DMS114 treated with DMSO at 0.1 percent for 48 hours (cell line): Measurements from ENCODE around the gene ARL2.

Experiments
- DNase-seq: peaks from one replicate; lab custom pipeline; 2025; ENCODE audit not compliant: unreplicated experiment; lab: John Stamatoyannopoulos, UW

ARL2 gene

DNA sequence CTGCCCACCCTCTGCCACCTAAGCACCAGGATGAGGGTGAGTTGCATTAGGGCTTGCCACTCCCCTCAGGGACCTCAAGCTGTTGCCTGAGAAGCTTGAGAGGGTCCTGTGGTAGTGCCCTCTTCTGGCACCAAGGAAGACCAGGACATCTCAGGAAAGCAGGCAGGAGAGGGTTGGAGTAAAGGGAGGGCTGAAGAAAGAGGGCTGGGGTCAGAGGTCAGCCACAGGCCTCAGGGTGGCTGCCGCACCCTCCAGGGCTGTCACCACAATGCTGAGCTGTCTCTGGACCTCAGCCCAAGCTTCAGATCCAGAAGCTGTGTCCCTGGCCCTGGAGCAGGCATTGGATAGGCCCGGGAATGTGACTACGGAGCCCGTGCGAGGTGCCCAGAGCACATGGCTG lies 31.1 kb downstream of the ARL2 start:
- DNase-seq = no peak

DNA sequence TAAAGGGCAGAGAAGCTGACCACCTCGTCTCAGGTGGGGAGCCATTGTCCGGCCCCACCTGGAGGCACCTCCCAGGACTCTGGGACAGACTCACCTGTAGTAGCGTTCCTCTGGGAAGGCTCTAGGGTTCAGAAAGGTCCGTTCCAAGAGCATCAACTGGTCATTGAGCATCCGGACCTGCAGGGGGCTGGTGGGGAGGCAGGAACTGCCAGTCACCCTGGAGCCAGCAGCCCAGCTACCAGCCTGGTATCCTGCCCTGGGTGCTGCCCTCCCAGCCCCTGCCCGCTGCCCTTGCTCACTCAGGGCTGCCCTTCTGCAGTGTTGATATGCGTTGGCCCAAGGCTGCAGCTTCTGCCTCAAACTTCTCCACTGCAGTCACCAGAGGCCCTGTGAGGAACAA lies 31.8 kb downstream of the ARL2 start:
- no peak for DNase-seq

GRCh38 chr11:65047581-65048422 lies 33.8 kb downstream of the ARL2 start:
- no peak for DNase-seq

DNA sequence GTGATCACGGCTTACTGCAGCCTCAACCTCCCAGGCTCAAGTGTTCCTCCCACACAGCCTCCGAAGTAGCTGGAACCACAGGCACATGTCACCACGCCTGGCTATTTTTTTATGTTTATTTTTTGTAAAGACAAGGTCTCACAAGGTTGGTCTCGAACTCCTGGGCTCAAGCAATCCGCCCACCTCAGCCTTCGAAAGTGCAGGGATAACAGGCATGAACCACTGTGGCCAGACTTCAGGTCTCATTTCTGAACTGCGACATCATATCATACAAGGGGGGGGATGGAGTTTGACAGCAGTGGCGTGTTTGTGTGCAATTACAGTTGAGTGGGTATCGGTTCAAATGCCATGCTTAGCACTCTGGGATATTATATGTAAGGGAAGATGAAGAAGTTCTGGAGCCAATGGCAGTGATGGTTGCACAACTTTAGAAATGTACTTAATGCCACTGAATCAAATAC lies 37.5 kb downstream of the ARL2 start:
- DNase-seq = no peak

- no peak for DNase-seq
Measured at GRCh38 chr11:65053827-65054508, 40.0 kb downstream of the ARL2 start.

DNA sequence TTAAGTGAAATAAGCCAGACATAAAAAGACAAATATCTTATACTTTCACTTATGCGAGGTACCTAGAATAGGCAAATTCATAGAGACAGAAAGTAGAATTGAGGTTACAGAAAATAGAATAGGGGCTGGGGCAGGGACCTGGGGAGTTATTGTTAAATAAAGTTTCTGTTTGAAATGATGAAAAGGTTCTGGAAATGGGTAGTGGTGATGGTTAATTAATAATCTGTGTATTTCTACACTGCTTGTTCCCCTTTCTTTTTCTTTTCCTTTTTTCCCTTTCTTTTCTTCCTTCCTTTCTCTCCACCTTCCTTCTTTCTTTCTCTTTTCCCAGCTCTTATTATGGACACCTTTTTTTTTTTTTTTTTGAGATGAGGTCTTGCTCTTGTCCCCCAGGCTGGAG lies 41.6 kb downstream of the ARL2 start:
- DNase-seq = no peak

DNA sequence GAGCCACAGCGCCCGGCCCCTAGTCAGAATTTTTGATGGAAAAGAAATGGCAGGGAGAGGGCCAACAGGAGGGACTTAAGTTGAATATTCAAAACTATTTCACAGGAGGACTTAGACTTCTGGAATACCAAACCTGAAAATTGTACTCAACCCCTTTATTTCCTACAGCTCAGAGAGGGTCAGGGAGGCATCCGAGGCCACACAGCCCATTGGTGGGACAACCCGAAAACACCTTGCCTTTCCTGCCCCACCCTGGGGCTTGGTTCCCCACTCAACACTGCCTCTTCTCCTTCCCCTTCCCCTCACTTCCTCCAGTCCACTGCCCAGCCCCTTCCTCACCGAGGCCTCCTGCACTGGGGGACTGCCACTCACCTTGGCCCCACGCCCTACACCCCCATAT lies 43.0 kb downstream of the ARL2 start:
- DNase-seq = no peak

GRCh38 chr11:65057526-65057925 lies 43.6 kb downstream of the ARL2 start:
- DNase-seq = no peak

GRCh38 chr11:65058012-65058411 lies 44.1 kb downstream of the ARL2 start:
- DNase-seq = no peak

- DNase-seq = no peak
Measured at GRCh38 chr11:65058419-65059054, 44.6 kb downstream of the ARL2 start, which contains the start of gene NAALADL1. NAALADL1 (minus strand) TSS chr11:65058553; CDS start chr11:65058521, 32 bp downstream.

DNA sequence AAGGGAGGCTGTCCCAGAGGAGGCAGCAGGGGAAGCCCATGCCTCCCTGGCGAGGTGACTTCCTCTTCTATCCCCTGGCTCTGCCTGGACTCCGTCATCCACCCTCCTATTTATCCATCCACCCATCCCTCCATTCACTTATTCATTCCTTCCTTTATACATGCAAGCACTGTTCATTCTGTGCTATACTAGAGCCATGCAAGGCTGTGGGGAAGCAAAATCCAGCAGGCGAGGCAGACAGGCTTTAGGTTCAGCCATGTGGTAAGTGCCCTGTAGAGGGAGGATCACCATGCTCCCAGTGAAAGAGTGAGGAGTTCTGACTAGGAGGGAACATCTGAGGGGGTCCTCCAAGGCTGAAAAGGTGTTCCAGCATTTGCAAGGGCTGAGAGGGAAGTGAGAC lies 45.6 kb downstream of the ARL2 start:
- no peak for DNase-seq

GRCh38 chr11:65059959-65060824 lies 46.2 kb downstream of the ARL2 start:
- DNase-seq = no peak

DNA sequence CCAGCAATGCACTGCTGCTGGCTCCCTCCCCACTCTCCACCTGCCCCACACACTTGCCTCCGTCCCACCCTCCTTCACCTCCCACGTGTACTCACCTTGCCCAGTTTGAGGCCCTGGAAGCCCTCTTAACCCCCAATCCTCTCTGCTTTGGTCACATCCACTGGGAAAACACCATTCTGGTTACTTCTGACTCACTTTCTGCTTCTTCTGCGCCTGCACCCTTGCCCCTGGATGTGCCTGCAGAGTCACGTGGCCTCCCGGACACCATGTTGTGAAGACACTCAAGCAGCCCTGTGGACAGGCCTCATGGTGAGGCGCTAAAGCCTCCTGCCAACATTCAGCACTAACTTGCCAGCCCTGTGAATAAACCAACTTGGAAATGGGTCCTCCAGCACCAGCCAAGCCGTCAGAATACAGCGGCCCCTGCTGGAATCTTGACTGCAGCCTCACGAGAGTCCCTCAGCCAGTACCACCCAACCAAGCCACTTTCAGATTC lies 47.0 kb downstream of the ARL2 start:
- DNase-seq = no peak

DNA sequence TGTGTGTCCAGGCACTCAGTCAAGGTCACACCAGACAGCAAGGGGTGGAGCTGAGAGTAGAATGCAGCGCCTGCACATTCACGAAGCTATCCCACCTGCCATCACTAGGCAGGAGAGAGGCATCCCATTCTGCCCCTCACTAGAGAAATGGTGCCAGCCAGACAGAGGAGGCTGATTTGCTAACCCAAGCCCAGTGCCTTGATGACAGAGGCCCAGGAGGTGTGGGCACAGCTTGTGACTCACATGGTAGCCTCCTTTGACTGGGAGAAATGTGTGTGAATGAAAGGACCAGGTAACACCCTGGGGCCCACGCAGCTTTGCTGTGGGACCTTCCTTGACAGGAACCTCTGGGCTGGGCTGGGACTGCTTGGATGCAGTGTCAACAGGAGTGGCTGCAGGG lies 49.6 kb downstream of the ARL2 start:
- DNase-seq = no peak

DNA sequence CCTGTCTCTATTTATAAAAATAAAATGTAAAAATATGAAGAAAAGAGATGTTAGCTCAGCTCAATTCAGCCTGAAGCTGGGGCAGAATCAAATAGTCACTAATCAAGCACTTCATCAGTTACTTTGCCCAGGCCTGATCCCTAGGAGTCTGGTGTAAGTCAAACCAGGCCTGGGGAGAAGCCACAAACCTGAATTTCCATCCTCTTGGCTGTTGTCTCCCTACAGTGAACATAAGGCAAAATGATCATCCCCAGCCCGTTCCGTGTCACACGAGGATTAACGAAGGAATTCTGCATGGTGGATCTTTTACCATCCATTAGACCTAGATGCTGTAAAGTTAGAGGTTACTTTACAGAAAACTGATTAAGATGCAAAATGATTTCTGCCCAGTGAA lies 50.9 kb downstream of the ARL2 start:
- DNase-seq = no peak

DNA sequence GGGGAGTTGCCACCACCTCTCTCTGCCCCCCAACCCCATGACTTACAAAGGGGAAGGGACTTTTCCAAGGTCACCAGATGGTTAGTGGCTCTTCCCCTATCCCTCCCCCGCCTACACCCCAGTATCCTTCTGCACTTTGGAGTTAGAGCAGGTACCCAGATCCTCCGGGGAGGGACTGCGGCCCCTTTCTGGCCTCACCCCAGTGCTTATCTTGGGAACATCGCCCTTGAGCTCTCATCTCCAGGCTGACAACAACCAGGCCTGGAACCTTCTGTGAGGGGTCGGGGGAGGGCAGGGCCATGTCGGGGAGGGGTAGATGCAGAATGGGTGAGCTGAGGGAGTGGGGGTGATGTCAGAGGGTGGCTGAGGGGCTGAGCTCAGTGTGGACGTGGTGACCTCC lies 51.9 kb downstream of the ARL2 start:
- no peak for DNase-seq

GRCh38 chr11:65066315-65066714 lies 52.4 kb downstream of the ARL2 start:
- DNase-seq = no peak

- no peak for DNase-seq
Measured at GRCh38 chr11:65066805-65067291, 52.9 kb downstream of the ARL2 start.

DNA sequence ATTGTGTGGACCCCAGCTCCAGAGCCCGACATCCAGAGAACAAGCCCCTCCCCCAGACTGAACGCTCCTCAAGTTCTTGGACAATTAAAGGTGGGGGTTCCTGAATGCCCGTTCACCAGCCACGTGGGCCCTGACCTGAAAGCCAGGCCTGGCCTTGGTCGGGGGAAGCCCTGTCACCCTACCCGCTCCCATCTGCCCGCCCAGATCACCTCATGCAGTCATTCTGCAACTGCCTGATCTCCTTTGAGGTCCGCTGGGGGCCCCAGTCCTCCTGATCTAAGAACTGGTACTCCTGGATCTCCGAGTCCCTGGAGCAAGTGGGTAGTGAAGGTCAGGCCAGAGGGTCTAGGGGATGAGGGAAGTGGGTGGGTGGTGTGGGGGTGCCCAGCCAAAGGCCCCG lies 53.5 kb downstream of the ARL2 start:
- DNase-seq = no peak

DNA sequence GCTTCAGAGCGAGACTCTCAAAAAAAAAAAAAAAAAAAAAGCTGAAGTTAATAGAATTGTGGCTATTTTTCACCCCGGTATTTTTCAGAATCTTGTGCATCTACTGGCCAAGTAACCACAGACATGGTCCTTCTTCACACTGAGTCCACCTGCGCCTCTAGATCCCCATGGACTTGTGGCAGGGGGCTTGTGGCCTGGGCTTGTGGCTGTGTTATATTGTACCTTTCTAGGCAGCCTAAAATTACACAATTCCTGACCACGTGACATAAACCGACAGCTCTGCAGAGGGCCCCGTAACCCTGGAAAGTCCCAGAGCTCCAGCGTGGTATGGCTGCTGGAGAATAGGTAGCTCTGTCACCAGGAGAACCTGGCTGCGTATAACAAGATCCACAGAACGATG lies 55.3 kb downstream of the ARL2 start:
- DNase-seq = no peak
